Measurements from ENCODE around the gene CDH4. TPM values are rescaled to one million over a fixed set of nuclear protein-coding genes. Genes with fewer than 3 reads are reported as not detected.
"Not testable (repeated sequence)": the region's sequence is repeated elsewhere in the genome, so short reads cannot be mapped to it uniquely, and the experiment has no call there.

Gene CDH4
- total RNA-seq, 1 donor: 0.18 TPM

- DNase-seq (ENCODE audit: low read depth): no peak
- no peak overlapping the region for H3K4me3 ChIP-seq (ENCODE audit: low read depth, low read length)
- TF ChIP-seq CTCF (IDR thresholded peaks at IDR 0.05; ENCODE audit: insufficient read depth, low read length): no peak
These were observed 168.0 kb downstream of the CDH4 start for GRCh38 chr20:61420056-61420455.

- DNase-seq (ENCODE audit: low read depth): no peak
- no peak overlapping the region for H3K4me3 ChIP-seq (ENCODE audit: low read depth, low read length)
- no peak for TF ChIP-seq CTCF (IDR thresholded peaks at IDR 0.05; ENCODE audit: insufficient read depth, low read length)
These were observed 168.7 kb downstream of the CDH4 start for GRCh38 chr20:61420781-61421180.

- no peak for TF ChIP-seq CTCF (IDR thresholded peaks at IDR 0.05; ENCODE audit: insufficient read depth, low read length)
- no peak for DNase-seq (ENCODE audit: low read depth)
- H3K4me3 ChIP-seq (ENCODE audit: low read depth, low read length): no peak overlapping the region
These were observed 170.8 kb downstream of the CDH4 start for GRCh38 chr20:61422636-61423425.

- no peak for DNase-seq (ENCODE audit: low read depth)
- TF ChIP-seq CTCF (IDR thresholded peaks at IDR 0.05; ENCODE audit: insufficient read depth, low read length): no peak
- H3K4me3 ChIP-seq (ENCODE audit: low read depth, low read length): no peak overlapping the region
These were observed 172.1 kb downstream of the CDH4 start for GRCh38 chr20:61424011-61424627.

- no peak overlapping the region for H3K4me3 ChIP-seq (ENCODE audit: low read depth, low read length)
- TF ChIP-seq CTCF (IDR thresholded peaks at IDR 0.05; ENCODE audit: insufficient read depth, low read length): no peak
- DNase-seq (ENCODE audit: low read depth): no peak
These were observed 172.8 kb downstream of the CDH4 start for GRCh38 chr20:61424628-61425420.

- not testable (repeated sequence) for DNase-seq (ENCODE audit: low read depth)
These were observed 173.5 kb downstream of the CDH4 start for GRCh38 chr20:61425541-61425991.

GRCh38 chr20:61426352-61426751 is 174.3 kb downstream of the CDH4 start:
- no peak for DNase-seq (ENCODE audit: low read depth)
- TF ChIP-seq CTCF (IDR thresholded peaks at IDR 0.05; ENCODE audit: insufficient read depth, low read length): no peak

More at GRCh38 chr20:61425541-61425991, 173.5 kb downstream of the CDH4 start:
- H3K4me3 ChIP-seq (ENCODE audit: low read depth, low read length): not testable (repeated sequence)

More at GRCh38 chr20:61426352-61426751, 174.3 kb downstream of the CDH4 start:
- H3K4me3 ChIP-seq (ENCODE audit: low read depth, low read length): no peak overlapping the region
